ENCODE results near the gene HOXC5.

Gene HOXC5

DNA sequence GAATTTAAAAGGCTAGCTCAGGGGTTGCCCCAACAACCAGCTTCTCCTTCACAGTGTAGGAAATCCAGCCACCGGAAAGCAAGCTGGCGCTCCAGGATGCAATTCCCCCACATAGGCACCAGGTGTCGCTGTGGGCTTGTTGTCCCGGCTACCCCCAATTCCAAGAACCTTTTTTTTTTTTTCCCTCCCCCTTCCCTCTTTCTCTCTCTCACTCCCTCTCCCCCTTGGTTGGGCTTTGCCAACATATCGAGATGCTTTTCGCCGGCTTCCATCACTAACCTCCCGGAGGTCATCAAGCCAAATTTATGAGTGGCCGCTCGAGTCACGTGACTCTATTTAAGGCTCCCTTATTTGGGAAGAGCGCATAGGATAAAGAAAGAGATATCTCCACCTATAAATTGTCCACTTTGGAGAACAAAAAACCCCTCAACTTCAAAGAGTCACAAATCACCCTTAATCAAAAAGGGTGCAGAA is at the start of gene HOXC5:
HOXC5 (plus strand) TSS at position 424 of the 474 bp plus-strand sequence. CDS start 73 bp downstream, outside the sequence.
- Mint-ChIP-seq H3K4me1 (peaks cover 8% of the 10 kb centered on the region), H3K4me3 (peak within 1 kb of the TSS; percentile 67), H3K9me3 (peaks cover 3% of the 10 kb centered on the region), H3K36me3 (no peaks in the 10 kb centered on the region), H3K27ac (peak within 1 kb of the TSS; percentile 84), H3K27me3 (peaks cover 26% of the 10 kb centered on the region)
- DNase-seq (ENCODE audit: low spot score in 2 of 2) (peak in 1 of 2 donors; percentile 75), ATAC-seq (ENCODE audit: low read depth) (peak; percentile 37)

DNA sequence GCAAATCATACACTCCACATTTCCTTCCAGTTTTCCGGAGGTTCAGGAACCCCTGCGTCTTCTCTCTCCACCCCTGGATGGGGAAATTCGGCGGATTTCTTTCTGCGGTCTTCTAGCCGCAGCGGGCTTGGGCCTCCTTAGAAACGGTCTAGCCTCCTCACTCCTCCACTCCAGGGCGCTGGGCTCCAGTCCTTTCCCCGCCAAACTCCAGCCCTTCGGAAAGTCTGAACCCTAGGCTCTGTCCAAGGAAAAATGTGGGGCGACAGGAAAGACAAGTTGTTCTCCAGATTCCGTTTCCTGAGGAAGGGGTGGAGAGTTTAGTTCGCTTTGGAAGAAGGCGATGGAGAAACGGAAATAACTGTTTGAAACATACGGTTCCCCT is 49.3 kb upstream of the HOXC5 start:
- H3K9me3 Mint-ChIP-seq, result peaks cover 2% of the 10 kb centered on the region
- no peak overlapping the region for H3K4me3 Mint-ChIP-seq
- peak overlapping the region; percentile 63 for H3K27ac Mint-ChIP-seq
- DNase-seq (ENCODE audit: low spot score in 2 of 2) (no peak), ATAC-seq (ENCODE audit: low read depth) (no peak)
- peaks cover 7% of the 10 kb centered on the region for H3K4me1 Mint-ChIP-seq
- H3K36me3 Mint-ChIP-seq, result no peaks in the 10 kb centered on the region
- H3K27me3 Mint-ChIP-seq, result peaks cover 52% of the 10 kb centered on the region

DNA sequence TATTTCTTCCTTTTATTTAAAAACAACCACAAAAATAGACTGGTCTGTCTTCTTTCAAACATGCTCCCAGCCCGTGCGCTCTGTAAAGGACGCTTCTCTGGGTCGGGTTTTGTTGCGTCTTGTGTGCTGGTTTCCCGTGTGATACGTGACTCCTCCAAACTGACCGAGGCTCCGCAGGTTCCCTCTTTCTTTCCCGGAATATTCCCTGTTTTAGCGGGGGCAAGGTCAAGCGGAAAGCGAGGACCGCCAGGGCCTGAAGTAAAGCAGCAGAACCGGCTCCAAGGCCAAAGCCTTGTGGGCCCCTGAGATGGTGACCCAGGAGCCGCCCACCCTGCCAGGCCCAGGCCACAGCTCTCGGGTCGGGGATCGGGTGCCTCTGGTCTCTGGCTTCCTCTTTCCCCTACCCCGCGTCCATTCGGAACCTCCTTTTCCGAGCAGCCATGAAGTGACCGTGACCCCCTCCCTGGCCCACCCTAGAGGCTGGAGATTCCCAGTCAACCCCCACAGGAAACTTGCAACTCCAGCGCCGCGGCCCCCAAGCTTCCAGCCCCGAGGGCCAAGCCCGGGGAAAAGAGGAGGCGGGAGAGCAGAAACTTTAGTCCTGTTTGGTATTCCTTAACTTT is 48.8 kb upstream of the HOXC5 start:
- Mint-ChIP-seq H3K27ac (peak overlapping the region; percentile 63), H3K4me1 (peaks cover 10% of the 10 kb centered on the region), H3K4me3 (no peak overlapping the region), H3K9me3 (peaks cover 2% of the 10 kb centered on the region), H3K27me3 (peaks cover 51% of the 10 kb centered on the region), H3K36me3 (no peaks in the 10 kb centered on the region)
- DNase-seq (ENCODE audit: low spot score in 2 of 2) (no peak), ATAC-seq (ENCODE audit: low read depth) (no peak)

DNA sequence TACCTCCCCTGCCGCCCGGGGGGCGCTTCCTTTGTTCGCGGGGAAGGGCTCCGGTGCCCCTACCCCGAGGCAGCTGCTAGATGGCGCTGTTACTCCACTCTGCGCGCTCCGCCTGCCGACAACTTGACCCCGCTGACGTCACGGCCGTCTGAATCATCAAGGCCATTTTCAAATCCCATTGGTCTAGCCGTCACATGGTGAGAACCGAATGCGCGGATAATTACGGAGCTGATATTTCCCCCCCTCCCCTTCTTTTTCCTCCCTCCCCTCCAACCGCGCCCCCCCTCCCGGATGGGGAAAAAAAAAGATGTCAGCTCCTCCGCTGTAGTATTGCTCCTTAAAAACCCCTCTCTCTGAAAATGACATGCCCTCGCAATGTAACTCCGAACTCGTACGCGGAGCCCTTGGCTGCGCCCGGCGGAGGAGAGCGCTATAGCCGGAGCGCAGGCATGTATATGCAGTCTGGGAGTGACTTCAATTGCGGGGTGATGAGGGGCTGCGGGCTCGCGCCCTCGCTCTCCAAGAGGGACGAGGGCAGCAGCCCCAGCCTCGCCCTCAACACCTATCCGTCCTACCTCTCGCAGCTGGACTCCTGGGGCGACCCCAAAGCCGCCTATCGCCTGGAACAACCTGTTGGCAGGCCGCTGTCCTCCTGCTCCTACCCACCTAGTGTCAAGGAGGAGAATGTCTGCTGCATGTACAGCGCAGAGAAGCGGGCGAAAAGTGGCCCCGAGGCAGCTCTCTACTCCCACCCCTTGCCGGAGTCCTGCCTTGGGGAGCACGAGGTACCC is 47.8 kb upstream of the HOXC5 start, which contains the start of gene HOXC10:
HOXC10 (plus strand) TSS at position 246 of the 791 bp plus-strand sequence; CDS start at position 360, 114 bp downstream.
- DNase-seq (ENCODE audit: low spot score in 2 of 2) (no peak), ATAC-seq (ENCODE audit: low read depth) (no peak)
- peaks cover 19% of the 10 kb centered on the region for H3K4me1 Mint-ChIP-seq
- peak within 1 kb of the TSS; percentile 27 for H3K4me3 Mint-ChIP-seq
- H3K9me3 Mint-ChIP-seq, result peaks cover 2% of the 10 kb centered on the region
- H3K27me3 Mint-ChIP-seq, result peaks cover 51% of the 10 kb centered on the region
- peak within 1 kb of the TSS; percentile 88 for H3K27ac Mint-ChIP-seq
- H3K36me3 Mint-ChIP-seq, result no peaks in the 10 kb centered on the region

DNA sequence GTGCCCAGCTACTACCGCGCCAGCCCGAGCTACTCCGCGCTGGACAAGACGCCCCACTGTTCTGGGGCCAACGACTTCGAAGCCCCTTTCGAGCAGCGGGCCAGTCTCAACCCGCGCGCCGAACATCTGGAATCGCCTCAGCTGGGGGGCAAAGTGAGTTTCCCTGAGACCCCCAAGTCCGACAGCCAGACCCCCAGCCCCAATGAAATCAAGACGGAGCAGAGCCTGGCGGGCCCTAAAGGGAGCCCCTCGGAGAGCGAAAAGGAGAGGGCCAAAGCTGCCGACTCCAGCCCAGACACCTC is 47.2 kb upstream of the HOXC5 start:
- Mint-ChIP-seq H3K27me3 (peaks cover 52% of the 10 kb centered on the region), H3K36me3 (no peaks in the 10 kb centered on the region), H3K27ac (peak overlapping the region; percentile 88), H3K4me3 (no peak overlapping the region), H3K9me3 (peaks cover 2% of the 10 kb centered on the region), H3K4me1 (peaks cover 20% of the 10 kb centered on the region)
- ATAC-seq (ENCODE audit: low read depth) (no peak), DNase-seq (ENCODE audit: low spot score in 2 of 2) (no peak)

DNA sequence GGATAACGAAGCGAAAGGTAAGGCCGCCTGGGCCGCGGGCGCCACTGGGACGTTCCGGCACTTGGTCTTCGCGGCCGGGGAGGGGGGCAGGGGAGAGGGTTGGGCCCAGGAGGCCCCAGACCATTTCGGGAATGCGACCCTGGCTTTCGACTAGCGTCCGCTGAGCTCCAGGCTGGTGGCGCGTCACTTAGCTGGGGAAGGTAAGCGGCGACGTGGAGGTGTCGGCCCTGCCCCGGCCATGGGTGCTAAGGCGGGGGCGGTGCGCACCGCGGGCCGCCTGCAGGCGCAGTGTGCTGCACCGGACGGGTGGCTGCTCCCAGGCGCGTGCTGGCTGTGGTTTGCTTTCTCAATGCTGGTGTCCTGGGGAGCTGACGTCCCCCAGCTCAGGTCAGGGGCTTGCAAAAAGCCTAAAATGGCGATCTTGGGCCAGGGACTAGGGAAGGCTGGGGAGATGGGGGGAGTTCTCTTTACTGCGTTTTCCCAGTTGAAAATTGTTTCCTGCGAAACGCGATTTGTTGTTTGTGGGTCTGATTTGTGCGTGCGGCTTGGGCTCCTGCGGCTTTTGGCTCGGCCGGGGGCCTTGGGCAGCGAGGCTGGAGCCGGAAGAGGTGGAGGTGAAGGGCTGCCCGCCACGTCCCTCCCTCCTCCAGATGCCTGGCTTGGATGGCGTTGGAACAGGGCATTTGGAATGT is 46.7 kb upstream of the HOXC5 start:
- Mint-ChIP-seq H3K36me3 (no peaks in the 10 kb centered on the region), H3K27me3 (peaks cover 54% of the 10 kb centered on the region), H3K4me3 (no peak overlapping the region), H3K4me1 (peaks cover 23% of the 10 kb centered on the region), H3K27ac (no peak overlapping the region), H3K9me3 (peaks cover 2% of the 10 kb centered on the region)
- no peak for DNase-seq (ENCODE audit: low spot score in 2 of 2)
- no peak for ATAC-seq (ENCODE audit: low read depth)

DNA sequence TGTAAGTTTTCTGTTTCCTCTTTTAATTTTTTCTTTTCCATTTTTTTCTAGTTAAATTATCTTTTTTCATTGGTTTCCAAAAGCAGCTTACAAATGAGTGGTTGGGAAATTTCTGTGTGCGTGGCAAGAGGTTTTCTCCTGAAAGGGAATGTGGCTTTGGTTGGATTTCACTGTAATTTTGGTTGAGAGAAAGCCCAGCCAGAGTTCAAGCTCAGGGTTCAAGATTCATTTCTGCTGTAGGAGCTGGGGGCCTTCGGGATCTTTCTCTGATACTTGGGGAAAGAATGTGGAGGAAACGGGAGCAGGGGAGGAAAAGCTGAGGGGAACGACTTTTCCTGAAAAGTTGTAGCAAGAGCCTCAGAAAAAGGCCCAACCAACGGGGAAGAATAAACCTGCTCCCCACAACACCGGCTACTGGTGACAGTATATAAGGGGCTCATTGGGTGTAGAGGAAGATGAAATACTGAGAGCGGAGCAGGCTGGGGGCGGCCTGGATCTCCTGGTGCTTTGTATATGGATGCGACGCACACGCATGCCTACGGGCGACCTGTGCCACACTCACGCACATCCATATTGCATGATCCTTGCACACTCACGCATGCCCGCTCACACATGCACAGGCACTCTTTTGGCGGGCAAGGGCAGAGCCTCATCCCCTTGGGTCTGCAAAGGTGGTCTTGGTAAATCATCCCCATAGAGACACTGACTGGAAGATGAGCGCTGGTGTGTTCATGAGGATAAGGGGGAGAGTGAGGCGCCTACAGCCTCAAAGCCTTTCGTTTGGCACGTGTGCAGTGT is 46.0 kb upstream of the HOXC5 start:
- H3K27ac Mint-ChIP-seq, result peak overlapping the region; percentile 35
- ATAC-seq (ENCODE audit: low read depth), result no peak
- H3K4me3 Mint-ChIP-seq, result no peak overlapping the region

DNA sequence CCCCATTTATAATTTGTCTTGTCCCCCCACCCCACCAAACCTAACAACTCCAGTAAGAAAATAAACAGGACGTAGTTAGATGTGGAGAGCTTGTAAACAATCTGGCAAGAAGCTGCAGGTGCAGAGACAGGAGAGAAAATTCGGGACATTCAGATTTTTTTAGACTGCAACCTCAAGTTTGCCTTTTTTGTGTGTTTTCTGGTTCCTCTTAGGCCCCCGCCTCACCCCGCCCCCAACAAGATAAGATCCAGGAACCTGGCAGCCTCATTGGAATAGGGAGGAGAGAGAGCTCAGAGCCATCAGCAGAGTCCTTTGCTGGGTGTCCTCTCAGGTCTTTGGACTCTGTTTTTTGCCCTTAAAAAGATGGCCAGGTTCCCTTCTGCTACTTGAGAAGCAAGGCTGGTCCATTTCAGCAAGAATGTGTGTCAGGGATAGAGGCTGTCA is 45.0 kb upstream of the HOXC5 start:
- Mint-ChIP-seq H3K27ac (no peak overlapping the region), H3K4me1 (peaks cover 24% of the 10 kb centered on the region), H3K27me3 (peaks cover 55% of the 10 kb centered on the region), H3K4me3 (no peak overlapping the region), H3K36me3 (no peaks in the 10 kb centered on the region), H3K9me3 (peaks cover 2% of the 10 kb centered on the region)
- DNase-seq (ENCODE audit: low spot score in 2 of 2) (no peak), ATAC-seq (ENCODE audit: low read depth) (no peak)

More for the DNA sequence above, 46.0 kb upstream of the HOXC5 start:
- Mint-ChIP-seq H3K9me3 (peaks cover 2% of the 10 kb centered on the region), H3K27me3 (peaks cover 51% of the 10 kb centered on the region), H3K36me3 (no peaks in the 10 kb centered on the region), H3K4me1 (peaks cover 24% of the 10 kb centered on the region)
- no peak for DNase-seq (ENCODE audit: low spot score in 2 of 2)

DNA sequence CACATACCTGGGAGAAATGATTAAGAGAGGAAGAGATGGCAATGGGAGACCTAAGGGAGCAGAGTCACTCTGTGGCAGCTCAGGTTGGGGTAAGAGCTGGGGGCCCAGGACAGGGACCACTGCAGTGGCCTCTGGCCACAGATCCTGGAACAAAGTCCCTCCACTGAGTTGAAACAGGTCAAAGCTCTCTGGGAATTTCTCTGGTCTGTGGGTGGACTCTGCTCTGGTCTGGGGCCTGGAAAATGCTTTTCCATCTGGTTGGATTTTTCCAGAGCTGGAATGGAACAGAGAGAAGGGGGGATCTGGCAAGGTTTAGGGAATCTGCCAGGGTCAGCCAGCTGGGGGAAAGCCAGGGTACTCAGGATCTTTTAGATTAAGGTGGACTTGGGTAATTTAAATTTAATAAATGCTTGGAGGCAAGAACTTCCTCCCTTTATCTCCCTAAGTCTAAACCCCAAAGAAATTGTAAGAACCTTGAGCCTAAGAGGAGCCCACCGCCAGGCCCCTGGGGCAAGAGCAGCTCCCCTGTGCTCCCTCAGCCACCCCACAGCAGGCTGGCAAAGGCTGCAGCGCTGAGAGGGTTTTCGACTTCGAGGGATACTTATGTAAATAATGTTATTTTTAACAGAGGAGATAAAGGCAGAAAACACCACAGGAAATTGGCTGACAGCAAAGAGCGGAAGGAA is 44.2 kb upstream of the HOXC5 start:
- Mint-ChIP-seq H3K27ac (no peak overlapping the region), H3K9me3 (peaks cover 2% of the 10 kb centered on the region), H3K27me3 (peaks cover 50% of the 10 kb centered on the region), H3K4me1 (peaks cover 24% of the 10 kb centered on the region), H3K4me3 (peak overlapping the region; percentile 39), H3K36me3 (no peaks in the 10 kb centered on the region)
- ATAC-seq (ENCODE audit: low read depth) (no peak), DNase-seq (ENCODE audit: low spot score in 2 of 2) (no peak)

DNA sequence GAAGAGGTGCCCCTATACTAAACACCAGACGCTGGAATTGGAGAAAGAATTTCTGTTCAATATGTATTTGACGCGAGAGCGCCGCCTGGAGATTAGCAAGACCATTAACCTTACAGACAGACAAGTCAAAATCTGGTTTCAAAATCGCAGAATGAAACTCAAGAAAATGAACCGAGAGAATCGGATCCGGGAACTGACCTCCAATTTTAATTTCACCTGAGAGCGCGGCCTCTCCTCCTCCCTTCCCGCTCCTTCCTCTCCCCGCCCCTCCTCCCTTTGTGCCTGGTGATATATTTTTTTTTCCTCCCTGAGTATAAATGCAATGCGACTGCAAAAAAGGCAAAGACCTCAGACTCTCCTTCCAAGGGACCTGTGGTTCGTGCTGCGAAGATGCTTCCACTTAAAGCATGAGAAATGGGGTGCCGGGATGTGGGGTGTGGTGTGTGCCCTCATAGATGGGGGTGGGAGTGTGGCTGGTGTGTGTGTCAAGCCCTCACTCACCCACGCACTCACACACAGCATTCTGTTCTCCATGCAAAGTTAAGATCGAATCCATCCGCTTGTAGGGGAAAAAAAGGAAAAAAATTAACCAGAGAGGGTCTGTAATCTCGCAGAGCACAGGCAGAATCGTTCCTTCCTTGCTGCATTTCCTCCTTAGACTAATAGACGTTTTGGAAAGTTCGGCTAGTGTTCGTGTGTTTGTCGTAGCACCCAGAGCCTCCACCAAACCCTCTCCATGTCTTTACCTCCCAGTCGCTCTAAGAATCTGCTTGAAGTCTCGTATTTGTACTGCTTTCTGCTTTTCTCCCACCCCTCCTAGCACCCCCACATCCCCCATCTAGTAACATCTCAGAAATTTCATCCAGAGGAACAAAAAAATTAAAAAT is 43.4 kb upstream of the HOXC5 start:
- peak overlapping the region; percentile 39 for H3K4me3 Mint-ChIP-seq
- ATAC-seq (ENCODE audit: low read depth), result peak; percentile 39
- peaks cover 24% of the 10 kb centered on the region for H3K4me1 Mint-ChIP-seq
- H3K27ac Mint-ChIP-seq, result no peak overlapping the region
- H3K9me3 Mint-ChIP-seq, result peaks cover 2% of the 10 kb centered on the region
- H3K27me3 Mint-ChIP-seq, result peaks cover 56% of the 10 kb centered on the region
- no peak for DNase-seq (ENCODE audit: low spot score in 2 of 2)
- no peaks in the 10 kb centered on the region for H3K36me3 Mint-ChIP-seq

DNA sequence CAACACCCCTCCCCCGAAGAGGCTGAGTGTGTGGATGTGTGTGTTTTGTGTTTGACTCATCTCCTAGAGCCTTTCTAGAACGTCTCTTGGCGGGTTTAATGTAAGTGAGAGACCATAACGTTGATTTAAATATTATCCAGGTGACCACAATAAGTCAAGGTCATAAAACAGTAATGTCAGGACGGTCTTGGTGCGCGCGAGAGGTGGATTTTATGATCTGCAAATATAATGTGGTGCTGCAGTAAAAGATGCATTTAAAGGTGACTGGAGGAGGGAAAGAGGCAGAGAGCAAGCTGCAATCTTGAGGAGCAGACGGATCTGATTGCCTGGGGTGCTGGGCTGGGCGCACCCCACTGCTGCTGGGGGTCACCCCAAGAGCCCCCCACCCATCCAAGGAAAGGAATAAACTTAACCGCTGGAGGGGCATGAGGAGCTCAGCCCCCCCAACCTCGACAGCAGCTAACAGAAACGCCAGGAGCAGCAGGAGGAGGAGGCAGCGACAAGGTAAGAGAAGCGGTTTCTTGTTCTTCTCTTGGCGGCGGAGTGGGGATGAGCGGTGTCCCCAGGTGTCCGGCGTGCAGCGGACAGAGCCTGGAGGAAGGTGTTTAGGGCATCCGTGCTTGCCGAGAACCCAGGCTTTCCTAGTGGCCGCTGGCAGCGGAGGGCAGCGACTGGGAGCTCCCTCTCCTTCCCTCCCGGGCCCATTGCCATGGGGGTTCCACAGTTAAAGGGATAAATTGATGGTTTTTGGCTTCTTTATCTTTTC is 42.4 kb upstream of the HOXC5 start:
- Mint-ChIP-seq H3K4me3 (no peak overlapping the region), H3K9me3 (peaks cover 2% of the 10 kb centered on the region), H3K27me3 (peaks cover 51% of the 10 kb centered on the region), H3K27ac (peak overlapping the region; percentile 30), H3K4me1 (peaks cover 28% of the 10 kb centered on the region), H3K36me3 (no peaks in the 10 kb centered on the region)
- DNase-seq (ENCODE audit: low spot score in 2 of 2), result no peak
- no peak for ATAC-seq (ENCODE audit: low read depth)

DNA sequence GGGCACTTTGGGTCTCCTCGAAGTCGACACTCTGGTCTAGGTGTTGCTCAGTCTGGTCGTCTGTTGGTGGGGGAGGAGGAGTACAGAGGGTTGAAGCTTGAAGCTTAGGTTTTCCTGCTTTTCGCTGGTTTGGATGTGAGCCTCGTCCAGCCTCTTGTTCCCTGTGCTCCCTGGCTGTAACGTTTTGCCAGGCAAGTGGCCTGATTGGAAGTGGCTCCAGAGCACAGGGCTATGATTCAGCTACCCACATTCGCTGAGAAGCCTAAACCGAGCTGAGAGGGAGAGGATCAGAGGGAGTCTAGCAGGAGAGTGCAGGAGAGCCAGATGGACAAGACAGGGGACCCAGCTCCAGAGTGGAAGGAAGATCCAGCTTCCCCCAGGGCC is 41.8 kb upstream of the HOXC5 start:
- no peak overlapping the region for H3K4me3 Mint-ChIP-seq
- H3K27ac Mint-ChIP-seq, result peak overlapping the region; percentile 30
- H3K27me3 Mint-ChIP-seq, result peaks cover 53% of the 10 kb centered on the region
- no peaks in the 10 kb centered on the region for H3K36me3 Mint-ChIP-seq
- no peak for ATAC-seq (ENCODE audit: low read depth)
- DNase-seq (ENCODE audit: low spot score in 2 of 2), result no peak
- H3K9me3 Mint-ChIP-seq, result peaks cover 2% of the 10 kb centered on the region
- peaks cover 32% of the 10 kb centered on the region for H3K4me1 Mint-ChIP-seq

Data from memory B cell (primary cell).